PC-9 (cell line): Measurements from ENCODE around the gene PNCK. TPM values are rescaled to one million over a fixed set of nuclear protein-coding genes. Genes with fewer than 3 reads are reported as not detected.

Experiments
- BruUV-seq: library from RNA; stranded (reverse); fragments of 400-500 nt; replicated peaks from 2 replicates; lab custom pipeline; 2021; lab: Mats Ljungman, UMichigan
- CTCF ChIA-PET: fragments of 300-600 bp; sonication (Branson Sonifier 250); formaldehyde crosslinking; loops from one replicate; lab custom pipeline; 2022; ENCODE audit warnings: antibody characterized with exemption; lab: Charles Lee
- POLR2A ChIA-PET: fragments of 300-600 bp; sonication (Branson Sonifier 250); formaldehyde crosslinking; loops from one replicate; lab custom pipeline; 2022; ENCODE audit warnings: antibody characterized with exemption; ENCODE audit not compliant: unreplicated experiment; lab: Charles Lee
- DNase-seq, 2 experiments: peaks; one replicate each; pipeline versions ENCODE4 v3.0.0 to v3.0.0-alpha.2; 2015 to 2022; ENCODE audit warnings: mixed read lengths in 1 of 2
- H2AFZ ChIP-seq: fragments of 200-600 bp; sonication (generic); 2 replicates; pipeline ENCODE4 v1.8.1; 2017; ENCODE audit warnings: antibody characterized with exemption
- H3F3A ChIP-seq: fragments of 200-600 bp; sonication (generic); 2 replicates; pipeline ENCODE4 v1.8.1; 2017; ENCODE audit warnings: antibody characterized with exemption, mild to moderate bottlenecking, low read depth; ENCODE audit not compliant: insufficient read depth
- H3K27ac ChIP-seq: fragments of 200-600 bp; sonication (generic); 2 replicates; pipeline ENCODE4 v1.6.1; 2016; ENCODE audit warnings: mixed run types
- H3K27me3 ChIP-seq: fragments of 200-600 bp; sonication (generic); 2 replicates; pipeline ENCODE4 v1.6.1; 2016; ENCODE audit warnings: low read depth, mixed run types; ENCODE audit not compliant: insufficient read depth
- H3K36me3 ChIP-seq: fragments of 200-600 bp; sonication (generic); 2 replicates; pipeline ENCODE4 v1.6.1; 2016; ENCODE audit warnings: low read depth, mixed run types
- H3K4me1 ChIP-seq: fragments of 200-600 bp; sonication (generic); replicated peaks from 2 replicates; pipeline ENCODE4 v1.6.1; 2016; ENCODE audit warnings: mixed run types; ENCODE audit not compliant: insufficient read depth
- H3K4me2 ChIP-seq: fragments of 200-600 bp; sonication (generic); 2 replicates; pipeline ENCODE4 v1.6.1; 2017; ENCODE audit warnings: mixed run types
- H3K4me3 ChIP-seq: fragments of 200-600 bp; sonication (generic); 2 replicates; pipeline ENCODE4 v1.6.1; 2016; ENCODE audit warnings: mixed run types
- H3K79me2 ChIP-seq: fragments of 200-600 bp; sonication (generic); 2 replicates; pipeline ENCODE4 v1.6.1; 2017; ENCODE audit warnings: low read depth, mixed run types
- H3K9me2 ChIP-seq: fragments of 200-600 bp; sonication (generic); 2 replicates; pipeline ENCODE4 v1.8.1; 2017; ENCODE audit warnings: mild to moderate bottlenecking; ENCODE audit not compliant: insufficient read depth
- H3K9me3 ChIP-seq: fragments of 200-600 bp; sonication (generic); 2 replicates; pipeline ENCODE4 v1.8.1; 2016; ENCODE audit warnings: low read depth; ENCODE audit not compliant: insufficient read depth
- H4K20me1 ChIP-seq: fragments of 200-600 bp; sonication (generic); 2 replicates; pipeline ENCODE4 v1.8.1; 2017; ENCODE audit not compliant: insufficient read depth
- CTCF ChIP-seq: fragments of 200-600 bp; sonication (generic); conservative IDR thresholded peaks from 2 replicates; pipeline ENCODE4 v1.6.1; 2017; ENCODE audit warnings: mixed run types, antibody characterized with exemption, mild to moderate bottlenecking, moderate library complexity
- EZH2 ChIP-seq: fragments of 200-600 bp; sonication (generic); IDR thresholded peaks from 2 replicates; pipeline ENCODE4 v1.8.0; 2017; ENCODE audit warnings: antibody characterized with exemption, low read depth
- intact Hi-C: fragments of 100-400 bp; cut with micrococcal nuclease; formaldehyde crosslinking; loops from one replicate; pipeline ENCODE4 v1.10.0; 2022; ENCODE audit not compliant: unreplicated experiment
- total RNA-seq: library from RNA; stranded (reverse); gene quantifications from 2 replicates; pipeline ENCODE4 v1.2.3, GENCODE V29; 2021

The PNCK gene
- total RNA-seq, 1 experiment from 2014 or later, result 1.0 TPM

GRCh38 chrX:153628665-153629064 lies 44.9 kb downstream of the PNCK start:
- no peaks in the 10 kb centered on the region for H3K9me3 ChIP-seq
- no peak overlapping the region for H3K4me3 ChIP-seq
- no TSS peak for BruUV-seq
- H3K36me3 ChIP-seq, result no peaks in the 10 kb centered on the region
- no peak overlapping the region for H3K27ac ChIP-seq
- H3K4me1 ChIP-seq, result no peaks in the 10 kb centered on the region
- no peak overlapping the region for H3K4me2 ChIP-seq
- no peak for DNase-seq
- H3K79me2 ChIP-seq, result no peaks in the 10 kb centered on the region
- ChIA-PET CTCF (no interaction called here), POLR2A (no interaction called here)
- intact Hi-C loops, result no loop called here
- no peak overlapping the region for H2AFZ ChIP-seq
- no peaks in the 10 kb centered on the region for H3F3A ChIP-seq
- TF ChIP-seq CTCF (no peak), EZH2 (no peak)
- H4K20me1 ChIP-seq, result no peaks in the 10 kb centered on the region
- H3K27me3 ChIP-seq, result peaks cover 81% of the 10 kb centered on the region
- H3K9me2 ChIP-seq, result no peaks in the 10 kb centered on the region

GRCh38 chrX:153628129-153628528 lies 45.5 kb downstream of the PNCK start:
- intact Hi-C loops, result no loop called here
- POLR2A ChIA-PET, result no interaction called here
- no peak overlapping the region for H2AFZ ChIP-seq
- H3K4me2 ChIP-seq, result no peak overlapping the region
- no peaks in the 10 kb centered on the region for H3K4me1 ChIP-seq
- no peak overlapping the region for H3K4me3 ChIP-seq
- H3F3A ChIP-seq, result no peaks in the 10 kb centered on the region
- H3K36me3 ChIP-seq, result no peaks in the 10 kb centered on the region
- no peaks in the 10 kb centered on the region for H3K9me3 ChIP-seq
- H3K27me3 ChIP-seq, result peaks cover 85% of the 10 kb centered on the region
- BruUV-seq, result no TSS peak
- no peak overlapping the region for H3K27ac ChIP-seq
- CTCF ChIA-PET, result no interaction called here
- H3K9me2 ChIP-seq, result no peaks in the 10 kb centered on the region
- no peak for TF ChIP-seq CTCF
- TF ChIP-seq EZH2, result no peak
- H3K79me2 ChIP-seq, result no peaks in the 10 kb centered on the region
- DNase-seq, result no peak
- no peaks in the 10 kb centered on the region for H4K20me1 ChIP-seq

GRCh38 chrX:153627675-153628111 lies 45.9 kb downstream of the PNCK start:
- DNase-seq, result no peak
- TF ChIP-seq EZH2 (no peak), CTCF (no peak)
- Histone ChIP-seq H3K79me2 (no peaks in the 10 kb centered on the region), H3F3A (no peaks in the 10 kb centered on the region), H3K4me3 (no peak overlapping the region), H4K20me1 (no peaks in the 10 kb centered on the region), H3K27ac (no peak overlapping the region), H3K4me2 (no peak overlapping the region), H3K9me3 (no peaks in the 10 kb centered on the region), H3K27me3 (peaks cover 86% of the 10 kb centered on the region), H3K9me2 (no peaks in the 10 kb centered on the region), H2AFZ (no peak overlapping the region), H3K4me1 (no peaks in the 10 kb centered on the region), H3K36me3 (no peaks in the 10 kb centered on the region)
- BruUV-seq, result no TSS peak
- CTCF ChIA-PET, result no interaction called here
- intact Hi-C loops, result no loop called here
- POLR2A ChIA-PET, result no interaction called here
